Gastrocnemius medialis (tissue), 4 donors: ENCODE data around the gene SLC6A6.

Experiments used
- CTCF ChIP-seq, 5 experiments: fragments of 450-650 bp in 3 of 5; fragments of 200-600 bp in 2 of 5; sonication (generic) in 2 of 5; IDR thresholded peaks in 4 of 5; conservative IDR thresholded peaks in 1 of 5; 1 replicate in 4 of 5; 2 replicates in 1 of 5; pipeline ENCODE4 v1.5.1; 2016 to 2019; ENCODE audit warnings: antibody characterized with exemption in 5 of 5, mild to moderate bottlenecking in 3 of 5, moderate library complexity in 3 of 5
- POLR2A ChIP-seq, 2 donors: fragments of 450-650 bp; IDR thresholded peaks; one replicate each; pipeline ENCODE4 v1.6.1; 2017; ENCODE audit warnings: antibody characterized with exemption in 2 of 2, mild to moderate bottlenecking in 2 of 2, moderate library complexity in 2 of 2

- TF ChIP-seq CTCF (IDR thresholded peaks at IDR 0.05 in 4 of 5, conservative IDR thresholded peaks at IDR 0.05 in 1 of 5) (no peak), POLR2A (IDR thresholded peaks at IDR 0.05) (no peak)
Measured at GRCh38 chr3:14397046-14397445, 5.4 kb upstream of the SLC6A6 start.
